Esophagus squamous epithelium (tissue), 5 donors: Measurements from ENCODE around the gene TRAPPC5. TPM values are rescaled to one million over a fixed set of nuclear protein-coding genes. Genes with fewer than 3 reads are reported as not detected.

Source experiments
- DNase-seq: peaks from one replicate; lab custom pipeline; 2025; lab: John Stamatoyannopoulos, UW
- H3K27ac ChIP-seq, 4 donors: fragments of 200-600 bp; sonication (generic); one replicate each; pipeline ENCODE4 v1.5.1; 2016 to 2019; ENCODE audit warnings: mild to moderate bottlenecking in 1 of 4
- H3K27me3 ChIP-seq, 4 donors: fragments of 200-600 bp; sonication (generic); 1 replicate in 3 of 4; 2 replicates in 1 of 4; pipeline versions ENCODE4 v1.5.1 to v1.6.0; 2017 to 2021; ENCODE audit warnings: antibody characterized with exemption in 1 of 4
- H3K36me3 ChIP-seq, 3 donors: fragments of 200-600 bp; sonication (generic); one replicate each; pipeline ENCODE4 v1.5.1; 2016 to 2019
- H3K4me1 ChIP-seq, 3 donors: fragments of 200-600 bp; sonication (generic); one replicate each; pipeline ENCODE4 v1.5.1; 2017 to 2019
- H3K4me3 ChIP-seq, 4 donors: fragments of 200-600 bp; sonication (generic); 1 replicate in 3 of 4; 2 replicates in 1 of 4; pipeline ENCODE4 v1.5.1; 2016 to 2019; ENCODE audit warnings: mild to moderate bottlenecking in 2 of 4, moderate library complexity in 1 of 4
- H3K9me3 ChIP-seq, 3 donors: fragments of 200-600 bp; sonication (generic); one replicate each; pipeline ENCODE4 v1.5.1; 2016 to 2019
- CTCF ChIP-seq, 6 experiments: fragments of 450-650 bp in 4 of 6; fragments of 200-600 bp in 2 of 6; sonication (generic) in 2 of 6; IDR thresholded peaks; one replicate each; pipeline ENCODE4 v1.5.1; 2016 to 2019; ENCODE audit warnings: antibody characterized with exemption in 6 of 6, mild to moderate bottlenecking in 4 of 6, moderate library complexity in 4 of 6
- POLR2A ChIP-seq, 4 donors: fragments of 450-650 bp; IDR thresholded peaks; one replicate each; pipeline ENCODE4 v1.6.1; 2017; ENCODE audit warnings: antibody characterized with exemption in 4 of 4, mild to moderate bottlenecking in 4 of 4, moderate library complexity in 3 of 4
- WGBS, 2 donors: methylation state at CpG; one replicate each; pipeline ENCODE4 v1.1.5; 2018; 5-methylcytosine and 5-hydroxymethylcytosine counted together
- intact Hi-C: fragments of 100-400 bp; cut with DNase I; formaldehyde crosslinking; loops from one replicate; pipeline ENCODE4 v1.15.0; 2022
- total RNA-seq, 4 donors: library from RNA; depleted of rRNA; stranded (reverse); fragments of >200 nt; gene quantifications; one replicate each; pipeline ENCODE4 v1.1.0, GENCODE V29; 2016
- donor health status: DM: yes; HTN: yes; CAD: no.

Gene TRAPPC5
- total RNA-seq, 4 donors from 2014 or later = 52.3 to 91.5 (median 77.4) TPM

GRCh38 chr19:7732045-7732444, 51.4 kb downstream of the TRAPPC5 start, which contains the start of gene CLEC4G:
TSS of gene CLEC4G (minus strand) at chr19:7732110. CDS start at chr19:7732102, 8 bp downstream.
- no peaks in the 10 kb centered on the region for H3K9me3 ChIP-seq
- no peak within 1 kb of the TSS for H3K4me3 ChIP-seq
- H3K36me3 ChIP-seq = no peaks in the 10 kb centered on the region
- no peak for DNase-seq
- H3K27me3 ChIP-seq = peaks cover 5 to 76% (median 12%) of the 10 kb centered on the region in 4 donors
- intact Hi-C loops = no loop called here
- TF ChIP-seq CTCF (IDR thresholded peaks at IDR 0.05) (no peak), POLR2A (IDR thresholded peaks at IDR 0.05) (no peak)
- no peak within 1 kb of the TSS for H3K27ac ChIP-seq
- WGBS, 2 donors = 53 to 55% methylated on average over 6 to 8 of the region's 9 CpGs
- H3K4me1 ChIP-seq = peaks cover 0 to 8% (median 3%) of the 10 kb centered on the region in 3 donors

GRCh38 chr19:7733376-7733775, 52.7 kb downstream of the TRAPPC5 start:
- no peak for TF ChIP-seq CTCF (IDR thresholded peaks at IDR 0.05)
- no peak for TF ChIP-seq POLR2A (IDR thresholded peaks at IDR 0.05)
- peaks cover 0 to 8% (median 3%) of the 10 kb centered on the region in 3 donors for H3K4me1 ChIP-seq
- no peak overlapping the region for H3K27ac ChIP-seq
- no peaks in the 10 kb centered on the region for H3K9me3 ChIP-seq
- H3K27me3 ChIP-seq = peaks cover 5 to 71% (median 12%) of the 10 kb centered on the region in 4 donors
- H3K4me3 ChIP-seq = no peak overlapping the region
- DNase-seq = no peak
- 68 to 78% methylated on average over 6 of the region's 6 CpGs for whole genome bisulfite sequencing, 2 donors
- intact Hi-C loops = no loop called here
- H3K36me3 ChIP-seq = no peaks in the 10 kb centered on the region

- 41 to 54% methylated on average over 12 of the region's 12 CpGs for WGBS, 2 donors
- peak overlapping the region in 1 of 4 donors; percentile 34 for H3K27ac ChIP-seq
- intact Hi-C loops = no loop called here
- no peaks in the 10 kb centered on the region for H3K36me3 ChIP-seq
- no peak for DNase-seq
- no peak for TF ChIP-seq POLR2A (IDR thresholded peaks at IDR 0.05)
- TF ChIP-seq CTCF (IDR thresholded peaks at IDR 0.05) = no peak
- H3K4me3 ChIP-seq = no peak overlapping the region
- H3K9me3 ChIP-seq = no peaks in the 10 kb centered on the region
- peaks cover 0 to 8% (median 0%) of the 10 kb centered on the region in 3 donors for H3K4me1 ChIP-seq
- peaks cover 5 to 68% (median 10%) of the 10 kb centered on the region in 4 donors for H3K27me3 ChIP-seq
Measured at GRCh38 chr19:7734220-7735203, 53.9 kb downstream of the TRAPPC5 start.

GRCh38 chr19:7736148-7736547, 55.5 kb downstream of the TRAPPC5 start:
- intact Hi-C loops = no loop called here
- WGBS, 2 donors = 23 to 73% methylated on average over 1 of the region's 1 CpG
- TF ChIP-seq CTCF (IDR thresholded peaks at IDR 0.05) = no peak
- TF ChIP-seq POLR2A (IDR thresholded peaks at IDR 0.05) = no peak

GRCh38 chr19:7737215-7737614, 56.6 kb downstream of the TRAPPC5 start:
- Histone ChIP-seq H3K36me3 (no peaks in the 10 kb centered on the region), H3K27me3 (peaks cover 0 to 61% (median 0%) of the 10 kb centered on the region in 4 donors), H3K27ac (no peak overlapping the region), H3K9me3 (no peaks in the 10 kb centered on the region), H3K4me1 (no peaks in the 10 kb centered on the region), H3K4me3 (no peak overlapping the region)
- intact Hi-C loops = no loop called here
- TF ChIP-seq CTCF (IDR thresholded peaks at IDR 0.05) = no peak
- TF ChIP-seq POLR2A (IDR thresholded peaks at IDR 0.05) = no peak
- 67 to 80% methylated on average over 11 of the region's 11 CpGs for WGBS, 2 donors
- DNase-seq = no peak

More at GRCh38 chr19:7736148-7736547, 55.5 kb downstream of the TRAPPC5 start:
- H3K27me3 ChIP-seq = peaks cover 0 to 62% (median under 1%) of the 10 kb centered on the region in 4 donors
- no peak for DNase-seq
- no peaks in the 10 kb centered on the region for H3K4me1 ChIP-seq
- no peak overlapping the region for H3K27ac ChIP-seq
- no peaks in the 10 kb centered on the region for H3K9me3 ChIP-seq
- no peaks in the 10 kb centered on the region for H3K36me3 ChIP-seq
- no peak overlapping the region for H3K4me3 ChIP-seq
